Vagina (tissue), 2 donors: ENCODE results near the gene CARHSP1.

Experiments
- POLR2A ChIP-seq, 2 donors: fragments of 450-650 bp; IDR thresholded peaks; one replicate each; pipeline ENCODE4 v1.6.1; 2017; ENCODE audit warnings: antibody characterized with exemption in 2 of 2, mild to moderate bottlenecking in 2 of 2, moderate library complexity in 2 of 2
- TF ChIP-seq, protein P1 (sequence below), 3 experiments: fragments of 450-650 bp in 2 of 3; fragments of 200-600 bp in 1 of 3; sonication (generic) in 1 of 3; IDR thresholded peaks; one replicate each; pipeline ENCODE4 v1.5.1; 2017 to 2019; ENCODE audit warnings: antibody characterized with exemption in 3 of 3, mild to moderate bottlenecking in 2 of 3, moderate library complexity in 2 of 3

- TF ChIP-seq, protein P1, sequence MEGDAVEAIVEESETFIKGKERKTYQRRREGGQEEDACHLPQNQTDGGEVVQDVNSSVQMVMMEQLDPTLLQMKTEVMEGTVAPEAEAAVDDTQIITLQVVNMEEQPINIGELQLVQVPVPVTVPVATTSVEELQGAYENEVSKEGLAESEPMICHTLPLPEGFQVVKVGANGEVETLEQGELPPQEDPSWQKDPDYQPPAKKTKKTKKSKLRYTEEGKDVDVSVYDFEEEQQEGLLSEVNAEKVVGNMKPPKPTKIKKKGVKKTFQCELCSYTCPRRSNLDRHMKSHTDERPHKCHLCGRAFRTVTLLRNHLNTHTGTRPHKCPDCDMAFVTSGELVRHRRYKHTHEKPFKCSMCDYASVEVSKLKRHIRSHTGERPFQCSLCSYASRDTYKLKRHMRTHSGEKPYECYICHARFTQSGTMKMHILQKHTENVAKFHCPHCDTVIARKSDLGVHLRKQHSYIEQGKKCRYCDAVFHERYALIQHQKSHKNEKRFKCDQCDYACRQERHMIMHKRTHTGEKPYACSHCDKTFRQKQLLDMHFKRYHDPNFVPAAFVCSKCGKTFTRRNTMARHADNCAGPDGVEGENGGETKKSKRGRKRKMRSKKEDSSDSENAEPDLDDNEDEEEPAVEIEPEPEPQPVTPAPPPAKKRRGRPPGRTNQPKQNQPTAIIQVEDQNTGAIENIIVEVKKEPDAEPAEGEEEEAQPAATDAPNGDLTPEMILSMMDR (IDR thresholded peaks at IDR 0.05) = no peak
- no peak for TF ChIP-seq POLR2A (IDR thresholded peaks at IDR 0.05)
Observed at GRCh38 chr16:8808613-8809353, 60.0 kb downstream of the CARHSP1 start.
